Endodermal cell (in vitro differentiated cells): ENCODE data around the gene CYP1A1. TPM values are rescaled to one million over a fixed set of nuclear protein-coding genes. Genes with fewer than 3 reads are reported as not detected.
A peak's percentile ranks its signal among the peaks of the same experiment; 100 is the strongest.

Experiments used
- DNase-seq: peaks from one replicate; pipeline ENCODE4 v3.0.0-alpha.2; 2017
- H3K27ac ChIP-seq: 2 replicates; pipeline ENCODE4 v1.5.1; 2013; ENCODE audit warnings: mild to moderate bottlenecking, low read depth, low read length, moderate library complexity
- H3K27me3 ChIP-seq: 2 replicates; pipeline ENCODE4 v1.6.1; 2013; ENCODE audit warnings: mild to moderate bottlenecking, low read length, moderate library complexity; ENCODE audit not compliant: insufficient read depth, control insufficient read depth, poor library complexity, severe bottlenecking
- H3K36me3 ChIP-seq: 2 replicates; pipeline ENCODE4 v1.7.0; 2013; ENCODE audit warnings: mild to moderate bottlenecking, low read length, moderate library complexity; ENCODE audit not compliant: control insufficient read depth, insufficient read depth
- H3K4me1 ChIP-seq: one replicate; pipeline ENCODE4 v1.7.0; 2013; ENCODE audit warnings: low read length; ENCODE audit not compliant: control insufficient read depth, insufficient read depth
- H3K4me3 ChIP-seq: 2 replicates; pipeline ENCODE4 v1.5.1; 2013; ENCODE audit warnings: mild to moderate bottlenecking, low read length, moderate library complexity
- H3K9ac ChIP-seq: 2 replicates; pipeline ENCODE4 v1.6.1; 2013; ENCODE audit warnings: mild to moderate bottlenecking, low read length, moderate library complexity; ENCODE audit not compliant: poor library complexity, severe bottlenecking; ENCODE audit errors: extremely low read depth
- H3K9me3 ChIP-seq: 2 replicates; pipeline ENCODE4 v1.6.1; 2013; ENCODE audit warnings: mild to moderate bottlenecking, low read length, moderate library complexity; ENCODE audit not compliant: control insufficient read depth
- H3K27ac Mint-ChIP-seq: 2 replicates; pipeline ENCODE4 v1.8.0; 2020; ENCODE audit warnings: mixed read lengths
- H3K27me3 Mint-ChIP-seq: 2 replicates; pipeline ENCODE4 v1.8.0; 2021; ENCODE audit warnings: mild to moderate bottlenecking, mixed read lengths; ENCODE audit not compliant: insufficient read depth
- H3K36me3 Mint-ChIP-seq: 2 replicates; pipeline ENCODE4 v1.8.0; 2020; ENCODE audit warnings: low read depth, mixed read lengths
- H3K4me1 Mint-ChIP-seq: 2 replicates; pipeline ENCODE4 v1.8.0; 2020; ENCODE audit warnings: mixed read lengths
- H3K4me3 Mint-ChIP-seq: 2 replicates; pipeline ENCODE4 v1.8.0; 2020; ENCODE audit warnings: mild to moderate bottlenecking, moderate library complexity, mixed read lengths
- H3K9me3 Mint-ChIP-seq: 2 replicates; pipeline ENCODE4 v1.8.0; 2020; ENCODE audit warnings: mild to moderate bottlenecking, mixed read lengths
- WGBS, 2 experiments: methylation state at CpG; one replicate each; pipeline versions ENCODE4 v1.1.5 to v1.1.7; 2013; ENCODE audit warnings: missing lambda C conversion rate in 2 of 2, mixed read lengths in 1 of 2; ENCODE audit not compliant: insufficient coverage in 1 of 2, insufficient read length in 1 of 2; 5-methylcytosine and 5-hydroxymethylcytosine counted together
- total RNA-seq, 2 donors: library from RNA; stranded (reverse); fragmentation: NEBNext Ultra II Directional in 1 of 2; extraction: Animal tissue kit (Norgen Biotek cat#: 25700) in 1 of 2; gene quantifications; 2 replicates in 1 of 2; 3 replicates in 1 of 2; pipeline ENCODE4 v1.2.1, GENCODE V29; 2021
- TF ChIP-seq, protein P1 (sequence below): fragments of 200-600 bp; sonication (generic); conservative IDR thresholded peaks from 2 replicates; pipeline ENCODE4 v1.5.0; 2021; ENCODE audit warnings: antibody characterized with exemption, mild to moderate bottlenecking

The CYP1A1 gene
- total RNA-seq, 2 donors from 2014 or later, result not detected

DNA sequence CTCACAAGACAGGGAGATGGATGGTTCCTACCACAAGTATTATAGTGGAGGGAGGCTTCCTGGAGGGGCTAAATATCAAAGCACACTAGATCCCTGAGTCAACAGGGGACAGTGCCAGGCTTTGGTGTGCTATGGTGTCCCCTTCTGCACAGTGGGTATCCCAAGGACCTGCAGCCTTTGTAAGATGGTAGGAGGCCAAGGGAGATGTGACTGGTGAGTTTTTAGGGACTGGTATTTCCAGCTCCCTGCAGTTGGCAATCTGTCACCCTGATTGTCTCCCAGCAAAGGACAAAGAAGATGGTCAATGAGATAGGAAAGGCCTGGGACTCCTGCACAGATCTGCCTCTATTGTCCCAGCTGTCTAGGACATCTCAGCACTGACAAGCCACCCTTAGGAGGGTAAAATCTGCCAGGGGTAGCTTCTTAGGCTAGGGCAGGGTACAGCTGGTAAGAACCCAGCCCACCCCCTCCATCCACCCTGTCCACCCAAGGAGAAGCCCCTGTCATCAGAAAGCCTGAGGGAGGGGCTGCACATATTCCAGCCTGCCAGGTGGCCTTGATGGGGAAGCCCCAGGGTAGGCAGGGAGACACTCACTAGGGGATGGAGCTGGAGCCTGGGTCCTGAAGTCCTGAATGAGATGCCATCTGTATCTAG lies 631 bp downstream of the CYP1A1 start:
- Mint-ChIP-seq H3K27ac (no peak overlapping the region), H3K4me1 (peaks cover 16% of the 10 kb centered on the region), H3K36me3 (no peaks in the 10 kb centered on the region), H3K27me3 (peaks cover 75% of the 10 kb centered on the region), H3K4me3 (peak overlapping the region; percentile 47), H3K9me3 (peaks cover 16% of the 10 kb centered on the region)
- H3K4me3 ChIP-seq, result no peak overlapping the region
- no peaks in the 10 kb centered on the region for H3K4me1 ChIP-seq
- no peaks in the 10 kb centered on the region for H3K9me3 ChIP-seq
- H3K27ac ChIP-seq, result no peak overlapping the region
- H3K27me3 ChIP-seq, result peaks cover 40% of the 10 kb centered on the region
- TF ChIP-seq, protein P1, sequence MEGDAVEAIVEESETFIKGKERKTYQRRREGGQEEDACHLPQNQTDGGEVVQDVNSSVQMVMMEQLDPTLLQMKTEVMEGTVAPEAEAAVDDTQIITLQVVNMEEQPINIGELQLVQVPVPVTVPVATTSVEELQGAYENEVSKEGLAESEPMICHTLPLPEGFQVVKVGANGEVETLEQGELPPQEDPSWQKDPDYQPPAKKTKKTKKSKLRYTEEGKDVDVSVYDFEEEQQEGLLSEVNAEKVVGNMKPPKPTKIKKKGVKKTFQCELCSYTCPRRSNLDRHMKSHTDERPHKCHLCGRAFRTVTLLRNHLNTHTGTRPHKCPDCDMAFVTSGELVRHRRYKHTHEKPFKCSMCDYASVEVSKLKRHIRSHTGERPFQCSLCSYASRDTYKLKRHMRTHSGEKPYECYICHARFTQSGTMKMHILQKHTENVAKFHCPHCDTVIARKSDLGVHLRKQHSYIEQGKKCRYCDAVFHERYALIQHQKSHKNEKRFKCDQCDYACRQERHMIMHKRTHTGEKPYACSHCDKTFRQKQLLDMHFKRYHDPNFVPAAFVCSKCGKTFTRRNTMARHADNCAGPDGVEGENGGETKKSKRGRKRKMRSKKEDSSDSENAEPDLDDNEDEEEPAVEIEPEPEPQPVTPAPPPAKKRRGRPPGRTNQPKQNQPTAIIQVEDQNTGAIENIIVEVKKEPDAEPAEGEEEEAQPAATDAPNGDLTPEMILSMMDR, result no peak
- H3K9ac ChIP-seq, result no peak overlapping the region
- no peaks in the 10 kb centered on the region for H3K36me3 ChIP-seq
- DNase-seq, result no peak

DNA sequence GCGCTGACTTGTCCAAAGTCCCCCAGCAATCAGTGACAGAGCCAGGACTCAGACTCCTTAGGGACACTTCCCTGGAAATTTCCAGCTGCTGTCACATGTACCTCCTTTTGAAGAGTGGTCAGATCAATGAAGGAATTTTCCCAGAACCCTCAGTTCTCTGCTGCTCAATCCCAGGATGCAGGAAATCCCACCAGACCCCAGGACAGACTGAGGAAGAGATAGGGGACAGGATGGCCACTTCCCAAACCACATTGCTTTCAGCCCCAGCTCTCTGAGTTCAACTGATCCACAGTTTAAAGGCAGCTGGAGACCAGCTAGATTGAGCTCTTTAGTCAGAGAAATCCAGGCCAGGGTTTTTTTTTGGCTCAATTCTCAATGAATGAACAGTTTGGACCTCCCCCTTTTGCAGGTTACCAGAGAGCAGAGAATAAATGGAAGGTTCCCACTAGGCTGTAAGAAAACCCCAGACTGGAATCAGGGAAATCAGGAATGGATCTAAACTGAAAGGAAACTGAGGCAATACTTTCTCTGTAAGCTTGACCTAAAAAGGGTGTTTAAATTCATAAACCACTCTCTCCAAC lies 1.5 kb downstream of the CYP1A1 start:
- Mint-ChIP-seq H3K27ac (no peak overlapping the region), H3K27me3 (peaks cover 76% of the 10 kb centered on the region), H3K9me3 (peaks cover 13% of the 10 kb centered on the region), H3K4me1 (peaks cover 16% of the 10 kb centered on the region), H3K4me3 (no peak overlapping the region), H3K36me3 (no peaks in the 10 kb centered on the region)
- WGBS, 2 experiments, result 77 to 100% methylated on average over 1 of the region's 1 CpG
- Histone ChIP-seq H3K9ac (no peak overlapping the region), H3K4me3 (no peak overlapping the region), H3K9me3 (no peaks in the 10 kb centered on the region), H3K36me3 (no peaks in the 10 kb centered on the region), H3K4me1 (no peaks in the 10 kb centered on the region), H3K27me3 (peaks cover 43% of the 10 kb centered on the region), H3K27ac (no peak overlapping the region)
- TF ChIP-seq, protein P1, result no peak
- DNase-seq, result peak; percentile 57

DNA sequence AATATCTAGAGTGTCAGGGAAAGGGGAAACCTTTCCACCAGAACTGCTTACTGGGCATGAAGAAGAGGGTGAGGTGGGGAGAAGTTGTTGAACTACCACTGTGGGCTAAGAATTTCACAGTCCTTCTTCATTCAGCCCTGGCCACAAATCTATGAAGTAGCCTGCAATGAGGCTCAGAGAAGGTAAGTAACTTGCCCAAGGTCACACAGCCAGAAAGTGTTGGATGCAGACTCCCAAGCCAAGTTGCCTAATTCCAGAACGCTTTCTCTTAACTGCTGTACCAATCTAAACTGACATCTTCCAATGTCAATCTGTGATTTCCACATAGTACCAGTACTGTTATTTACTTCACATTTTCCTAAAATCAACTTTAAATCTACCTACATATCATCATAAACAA lies 2.1 kb downstream of the CYP1A1 start:
- Histone ChIP-seq H3K4me3 (no peak overlapping the region), H3K9ac (no peak overlapping the region), H3K27me3 (peaks cover 43% of the 10 kb centered on the region), H3K9me3 (no peaks in the 10 kb centered on the region), H3K4me1 (no peaks in the 10 kb centered on the region), H3K36me3 (no peaks in the 10 kb centered on the region), H3K27ac (no peak overlapping the region)
- DNase-seq, result no peak
- Mint-ChIP-seq H3K4me3 (no peak overlapping the region), H3K27ac (no peak overlapping the region), H3K9me3 (peaks cover 12% of the 10 kb centered on the region), H3K4me1 (peaks cover 16% of the 10 kb centered on the region), H3K36me3 (no peaks in the 10 kb centered on the region), H3K27me3 (peaks cover 75% of the 10 kb centered on the region)
- TF ChIP-seq, protein P1, result no peak
- WGBS, 2 experiments, result 92 to 97% methylated on average over 1 of the region's 1 CpG
